Endothelial cell of umbilical vein (primary cell): Measurements from ENCODE around the gene GJA10. TPM values are rescaled to one million over a fixed set of nuclear protein-coding genes. Genes with fewer than 3 reads are reported as not detected.

Experiments
- BruUV-seq: library from RNA; stranded (reverse); fragments of 400-500 nt; replicated peaks from 2 replicates; lab custom pipeline; 2021; lab: Mats Ljungman, UMichigan
- CTCF ChIA-PET: fragments of 300-600, 350-600 bp; sonication (Branson Sonifier 250); formaldehyde crosslinking; loops from one replicate; lab custom pipeline; 2021; ENCODE audit warnings: antibody characterized with exemption, inconsistent platforms; lab: Charles Lee
- POLR2A ChIA-PET: fragments of 300-600, 350-600 bp; sonication (Branson Sonifier 250); formaldehyde crosslinking; loops from one replicate; lab custom pipeline; 2021; ENCODE audit warnings: antibody characterized with exemption, inconsistent platforms; lab: Charles Lee
- DNase-seq: peaks from one replicate; pipeline ENCODE4 v3.0.0-alpha.2; 2011; ENCODE audit warnings: low read depth, low spot score
- FAIRE-seq: peaks from 2 replicates; lab custom pipeline; 2011; peaks lifted over from hg19 to GRCh38; lab: Jason Lieb, UNC
- H2AFZ ChIP-seq: 2 replicates; pipeline ENCODE4 v1.6.0; 2012; ENCODE audit warnings: low read depth, low read length, control low read depth, inconsistent platforms
- H3K27ac ChIP-seq: 2 replicates; pipeline ENCODE4 v1.5.1; 2011; ENCODE audit warnings: low read depth, mild to moderate bottlenecking, control low read depth, low read length, moderate library complexity; ENCODE audit not compliant: insufficient read depth
- H3K27me3 ChIP-seq, 2 experiments: 2 replicates each; pipeline versions ENCODE4 v1.6.0 to v1.6.1; 2011; ENCODE audit warnings: low read length in 2 of 2, mixed read lengths in 1 of 2; ENCODE audit not compliant: control insufficient read depth in 2 of 2, insufficient read depth in 2 of 2
- H3K36me3 ChIP-seq, 2 experiments: 2 replicates in 1 of 2; 3 replicates in 1 of 2; pipeline ENCODE4 v1.5.1; 2011; ENCODE audit warnings: low read length in 2 of 2, mild to moderate bottlenecking in 1 of 2, moderate library complexity in 1 of 2; ENCODE audit not compliant: control insufficient read depth in 2 of 2, insufficient read depth in 2 of 2; ENCODE audit errors: extremely low read depth in 1 of 2
- H3K4me1 ChIP-seq: 3 replicates; pipeline ENCODE4 v1.5.1; 2011; ENCODE audit warnings: mild to moderate bottlenecking, low read length; ENCODE audit not compliant: control insufficient read depth, insufficient read depth; ENCODE audit errors: extremely low read depth
- H3K4me2 ChIP-seq: 2 replicates; pipeline ENCODE4 v1.6.1; 2011; ENCODE audit warnings: low read length, control low read depth, mixed read lengths; ENCODE audit not compliant: insufficient read depth
- H3K4me3 ChIP-seq, 3 experiments: fragments of 200-600 bp in 1 of 3; sonication (generic), shearing (Covaris generic) in 1 of 3; replicated peaks in 1 of 3; 2 replicates each; pipeline ENCODE4 v1.5.1; 2011 to 2016; ENCODE audit warnings: control low read depth in 3 of 3, low read length in 3 of 3, mild to moderate bottlenecking in 2 of 3, inconsistent platforms in 1 of 3, low read depth in 1 of 3, moderate library complexity in 1 of 3; ENCODE audit not compliant: insufficient read depth in 1 of 3
- H3K79me2 ChIP-seq: 2 replicates; pipeline ENCODE4 v1.6.0; 2012; ENCODE audit warnings: low read length, inconsistent platforms; ENCODE audit not compliant: control insufficient read depth, insufficient read depth
- H3K9ac ChIP-seq: replicated peaks from 2 replicates; pipeline ENCODE3; 2011; ENCODE audit warnings: low read length, control low read depth; ENCODE audit not compliant: insufficient read depth; ENCODE audit errors: extremely low read depth
- H3K9me1 ChIP-seq: replicated peaks from 3 replicates; pipeline ENCODE4 v1.6.0; 2011; ENCODE audit warnings: mild to moderate bottlenecking, low read length; ENCODE audit not compliant: control insufficient read depth, insufficient read depth; ENCODE audit errors: extremely low read depth
- H3K9me3 ChIP-seq: replicated peaks from 2 replicates; pipeline ENCODE4 v1.5.1; 2012; ENCODE audit warnings: low read length, inconsistent platforms; ENCODE audit not compliant: control insufficient read depth, insufficient read depth
- H4K20me1 ChIP-seq: replicated peaks from 2 replicates; pipeline ENCODE3; 2011; ENCODE audit warnings: mild to moderate bottlenecking, low read length; ENCODE audit not compliant: control insufficient read depth, insufficient read depth; ENCODE audit errors: extremely low read depth
- EZH2 ChIP-seq: IDR thresholded peaks from 2 replicates; pipeline ENCODE4 v1.6.1; 2012; ENCODE audit warnings: borderline replicate concordance, low read depth, mild to moderate bottlenecking, moderate library complexity, low read length, inconsistent platforms; ENCODE audit not compliant: severe bottlenecking
- FOS ChIP-seq: IDR thresholded peaks from 2 replicates; pipeline ENCODE4 v1.6.1; 2011; ENCODE audit warnings: mild to moderate bottlenecking, low read length, moderate library complexity, borderline replicate concordance; ENCODE audit not compliant: insufficient read depth
- GATA2 ChIP-seq: IDR thresholded peaks from 2 replicates; pipeline ENCODE4 v1.7.0; 2011; ENCODE audit warnings: low read depth, mild to moderate bottlenecking, moderate library complexity, mixed read lengths, low read length; ENCODE audit not compliant: insufficient read length, insufficient read depth
- JUN ChIP-seq: IDR thresholded peaks from 2 replicates; pipeline ENCODE4 v1.6.1; 2011; ENCODE audit warnings: borderline replicate concordance, low read depth; ENCODE audit not compliant: insufficient read length, insufficient read depth
- MYC ChIP-seq: IDR thresholded peaks from one replicate; pipeline ENCODE4 v1.6.1; 2011; ENCODE audit warnings: mild to moderate bottlenecking, low read depth, low read length
- POLR2A ChIP-seq: IDR thresholded peaks from 2 replicates; pipeline ENCODE4 v1.6.1; 2012; ENCODE audit warnings: low read depth, mild to moderate bottlenecking, control low read depth, low read length
- POLR2AphosphoS5 ChIP-seq: IDR thresholded peaks from 2 replicates; pipeline ENCODE4 v1.6.1; 2012; ENCODE audit warnings: low read depth, mild to moderate bottlenecking, control low read depth, low read length, moderate library complexity; ENCODE audit not compliant: insufficient read depth
- dilution Hi-C: fragments of 300-500 bp; cut with MboI; formaldehyde crosslinking; loops from one replicate; pipeline ENCODE4 v1.15.0; 2019; ENCODE audit warnings: low sequenced_read_pairs; ENCODE audit not compliant: extremely low pct_ligation_motif_present
- intact Hi-C: fragments of 100-400 bp; cut with micrococcal nuclease; formaldehyde crosslinking; loops from one replicate; pipeline ENCODE4 v1.10.0; 2022
- polyA plus RNA-seq, 4 experiments: library from polyadenylated mRNA; depleted of rRNA in 3 of 4; stranded (reverse) in 3 of 4; unstranded in 1 of 4; fragments of >200 nt; gene quantifications; 2 replicates each; pipeline versions ENCODE4 v1.2.1 to v1.2.3, GENCODE V29; 2011 to 2012; ENCODE audit warnings: missing spikeins in 1 of 4
- total RNA-seq: library from RNA; stranded (reverse); gene quantifications from 2 replicates; pipeline ENCODE4 v1.2.3, GENCODE V29; 2021
- TF ChIP-seq, protein P1 (sequence below): IDR thresholded peaks from 2 replicates; pipeline ENCODE4 v1.6.1; 2011; ENCODE audit not compliant: insufficient read depth, insufficient read length
- TF ChIP-seq, protein P2 (sequence below), 2 donors: IDR thresholded peaks; 1 replicate in 1 of 2; 2 replicates in 1 of 2; pipeline ENCODE4 v1.5.1; 2011; ENCODE audit warnings: low read length in 2 of 2, mild to moderate bottlenecking in 2 of 2, moderate library complexity in 2 of 2, control low read depth in 1 of 2, inconsistent platforms in 1 of 2, low read depth in 1 of 2; ENCODE audit not compliant: insufficient read depth in 1 of 2; ENCODE audit errors: extremely low read depth in 1 of 2

GJA10 gene
- total and polyA plus RNA-seq, 2 donors (not counting 3 experiments of a cell fraction or from before 2014, with no cell fraction given): not detected

DNA sequence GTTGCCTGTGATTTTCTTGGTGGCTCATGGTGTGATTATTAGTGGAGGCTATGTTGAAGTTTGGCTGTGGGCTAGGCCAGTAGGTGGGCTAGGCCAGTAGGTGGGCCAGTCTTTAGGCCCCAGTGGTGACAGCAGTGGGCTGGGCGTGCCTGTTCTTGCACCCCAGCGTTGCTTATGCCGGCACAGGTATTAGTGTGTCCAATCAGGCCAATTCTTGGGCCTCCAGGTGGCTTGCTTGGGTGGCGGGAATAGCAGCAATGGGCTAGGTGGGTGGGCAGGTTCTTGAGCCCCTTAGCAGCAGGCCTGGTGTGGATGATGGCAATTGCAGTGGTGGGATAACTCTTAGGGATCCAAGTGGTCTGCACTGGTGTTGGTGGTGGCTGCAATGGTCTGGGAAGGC is 22.9 kb downstream of the GJA10 start:
- no peaks in the 10 kb centered on the region for H3K27me3 ChIP-seq
- ChIA-PET POLR2A (no interaction called here), CTCF (no interaction called here)
- H3K4me3 ChIP-seq: no peak overlapping the region
- H3K9me1 ChIP-seq: no peaks in the 10 kb centered on the region
- no peaks in the 10 kb centered on the region for H3K9me3 ChIP-seq
- intact Hi-C loops: no loop called here
- DNase-seq (no peak), FAIRE-seq (no peak)
- no peaks in the 10 kb centered on the region for H4K20me1 ChIP-seq
- H2AFZ ChIP-seq: no peak overlapping the region
- H3K36me3 ChIP-seq: no peaks in the 10 kb centered on the region
- no TSS peak for BruUV-seq
- dilution Hi-C loops: no loop called here
- TF ChIP-seq, protein P1, sequence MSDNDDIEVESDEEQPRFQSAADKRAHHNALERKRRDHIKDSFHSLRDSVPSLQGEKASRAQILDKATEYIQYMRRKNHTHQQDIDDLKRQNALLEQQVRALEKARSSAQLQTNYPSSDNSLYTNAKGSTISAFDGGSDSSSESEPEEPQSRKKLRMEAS: no peak
- TF ChIP-seq, protein P2, sequence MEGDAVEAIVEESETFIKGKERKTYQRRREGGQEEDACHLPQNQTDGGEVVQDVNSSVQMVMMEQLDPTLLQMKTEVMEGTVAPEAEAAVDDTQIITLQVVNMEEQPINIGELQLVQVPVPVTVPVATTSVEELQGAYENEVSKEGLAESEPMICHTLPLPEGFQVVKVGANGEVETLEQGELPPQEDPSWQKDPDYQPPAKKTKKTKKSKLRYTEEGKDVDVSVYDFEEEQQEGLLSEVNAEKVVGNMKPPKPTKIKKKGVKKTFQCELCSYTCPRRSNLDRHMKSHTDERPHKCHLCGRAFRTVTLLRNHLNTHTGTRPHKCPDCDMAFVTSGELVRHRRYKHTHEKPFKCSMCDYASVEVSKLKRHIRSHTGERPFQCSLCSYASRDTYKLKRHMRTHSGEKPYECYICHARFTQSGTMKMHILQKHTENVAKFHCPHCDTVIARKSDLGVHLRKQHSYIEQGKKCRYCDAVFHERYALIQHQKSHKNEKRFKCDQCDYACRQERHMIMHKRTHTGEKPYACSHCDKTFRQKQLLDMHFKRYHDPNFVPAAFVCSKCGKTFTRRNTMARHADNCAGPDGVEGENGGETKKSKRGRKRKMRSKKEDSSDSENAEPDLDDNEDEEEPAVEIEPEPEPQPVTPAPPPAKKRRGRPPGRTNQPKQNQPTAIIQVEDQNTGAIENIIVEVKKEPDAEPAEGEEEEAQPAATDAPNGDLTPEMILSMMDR (IDR thresholded peaks at IDR 0.05; ENCODE audit: extremely low read depth in 1 of 2, insufficient read depth in 1 of 2, low read depth in 1 of 2, low read length in 2 of 2): no peak
- TF ChIP-seq FOS: no peak
- TF ChIP-seq POLR2A: no peak
- TF ChIP-seq MYC: no peak
- no peak for TF ChIP-seq EZH2
- no peak for TF ChIP-seq POLR2AphosphoS5
- TF ChIP-seq JUN: no peak
- no peak for TF ChIP-seq GATA2
- H3K27ac ChIP-seq: no peak overlapping the region
- H3K79me2 ChIP-seq: no peaks in the 10 kb centered on the region
- no peak overlapping the region for H3K9ac ChIP-seq
- no peak overlapping the region for H3K4me2 ChIP-seq
- H3K4me1 ChIP-seq: no peaks in the 10 kb centered on the region
